Naive thymus-derived CD4-positive, alpha-beta T cell (primary cell): ENCODE measurements around the gene KIF26A. TPM values are rescaled to one million over a fixed set of nuclear protein-coding genes. Genes with fewer than 3 reads are reported as not detected.
A peak's percentile ranks its signal among the peaks of the same experiment; 100 is the strongest.

ENCODE experiments used
- ATAC-seq: fragments of 150-1000 bp; cut with Tn5 transposase; 2 replicates; pipeline ENCODE4 v1.10.0; 2021; ENCODE audit warnings: mild to moderate bottlenecking, moderate library complexity
- CTCF ChIA-PET: fragments of 350-600 bp; sonication (Branson Sonifier 250); formaldehyde crosslinking; loops from one replicate; lab custom pipeline; 2021; ENCODE audit warnings: antibody characterized with exemption; lab: Charles Lee
- POLR2A ChIA-PET: fragments of 350-600 bp; sonication (Branson Sonifier 250); formaldehyde crosslinking; loops from one replicate; lab custom pipeline; 2021; ENCODE audit warnings: antibody characterized with exemption, inconsistent platforms; lab: Charles Lee
- DNase-seq, 9 donors: peaks; one replicate each; pipeline versions ENCODE4 v3.0.0 to v3.0.0-alpha.2; 2020 to 2022; ENCODE audit warnings: mixed read lengths in 1 of 9
- H3K27ac ChIP-seq: one replicate; pipeline ENCODE4 v1.7.0; 2013; ENCODE audit warnings: mild to moderate bottlenecking, low read depth, low read length, moderate library complexity
- H3K27me3 ChIP-seq, 2 donors: one replicate each; pipeline ENCODE4 v1.7.0; 2013; ENCODE audit warnings: low read length in 2 of 2, mild to moderate bottlenecking in 2 of 2, moderate library complexity in 2 of 2; ENCODE audit not compliant: control insufficient read depth in 2 of 2, insufficient read depth in 2 of 2
- H3K36me3 ChIP-seq, 3 experiments: 1 replicate in 2 of 3; 2 replicates in 1 of 3; pipeline ENCODE4 v1.7.0; 2013; ENCODE audit warnings: low read length in 3 of 3, mild to moderate bottlenecking in 3 of 3, moderate library complexity in 1 of 3; ENCODE audit not compliant: insufficient read depth in 3 of 3, control insufficient read depth in 2 of 3
- H3K4me1 ChIP-seq, 2 donors: one replicate each; pipeline ENCODE4 v1.7.0; 2013; ENCODE audit warnings: low read length in 2 of 2, mild to moderate bottlenecking in 2 of 2, moderate library complexity in 1 of 2; ENCODE audit not compliant: control insufficient read depth in 2 of 2, insufficient read depth in 2 of 2
- H3K4me3 ChIP-seq: 2 replicates; pipeline ENCODE4 v1.7.0; 2013; ENCODE audit warnings: mild to moderate bottlenecking, low read length
- H3K9me3 ChIP-seq, 3 experiments: 1 replicate in 2 of 3; 2 replicates in 1 of 3; pipeline ENCODE4 v1.7.0; 2013; ENCODE audit warnings: low read length in 3 of 3; ENCODE audit not compliant: control insufficient read depth in 2 of 3
- H3K27ac Mint-ChIP-seq, 9 donors: one replicate each; pipeline ENCODE4 v1.8.0; 2020 to 2022; ENCODE audit warnings: mixed read lengths in 9 of 9, mild to moderate bottlenecking in 8 of 9, moderate library complexity in 5 of 9, inconsistent platforms in 2 of 9
- H3K27me3 Mint-ChIP-seq, 5 donors: one replicate each; pipeline ENCODE4 v1.8.0; 2021 to 2022; ENCODE audit warnings: mixed read lengths in 5 of 5, mild to moderate bottlenecking in 1 of 5
- H3K36me3 Mint-ChIP-seq, 5 donors: one replicate each; pipeline ENCODE4 v1.8.0; 2020 to 2022; ENCODE audit warnings: mixed read lengths in 5 of 5, mild to moderate bottlenecking in 3 of 5, inconsistent platforms in 1 of 5
- H3K4me1 Mint-ChIP-seq, 7 donors: one replicate each; pipeline ENCODE4 v1.8.0; 2020 to 2022; ENCODE audit warnings: mixed read lengths in 7 of 7, mild to moderate bottlenecking in 3 of 7, inconsistent platforms in 1 of 7
- H3K4me3 Mint-ChIP-seq, 10 donors: one replicate each; pipeline ENCODE4 v1.8.0; 2020 to 2022; ENCODE audit warnings: mild to moderate bottlenecking in 10 of 10, mixed read lengths in 10 of 10, moderate library complexity in 6 of 10, inconsistent platforms in 2 of 10
- H3K9me3 Mint-ChIP-seq, 11 donors: one replicate each; pipeline ENCODE4 v1.8.0; 2020 to 2022; ENCODE audit warnings: mixed read lengths in 11 of 11, mild to moderate bottlenecking in 4 of 11, inconsistent platforms in 1 of 11, moderate library complexity in 1 of 11
- intact Hi-C, 2 donors: fragments of 100-400 bp; cut with micrococcal nuclease; formaldehyde crosslinking; loops; one replicate each; pipeline ENCODE4 v1.15.1; 2023
- polyA plus RNA-seq, 2 donors: library from polyadenylated mRNA; unstranded; fragments of 300-500 nt; fragmentation: Illumina TruSeq; gene quantifications; one replicate each; pipeline ENCODE4 v1.2.3, GENCODE V29; 2021
- total RNA-seq, 6 experiments: library from RNA in 5 of 6; stranded (reverse) in 5 of 6; gene quantifications; 1 replicate in 5 of 6; 2 replicates in 1 of 6; pipeline ENCODE4 v1.2.3 and lab custom pipeline; 2021 to 2026

KIF26A gene
- total and polyA plus RNA-seq, 7 experiments from 2014 or later, result 0.13 to 0.53 (median 0.17) TPM; not detected in 4

DNA sequence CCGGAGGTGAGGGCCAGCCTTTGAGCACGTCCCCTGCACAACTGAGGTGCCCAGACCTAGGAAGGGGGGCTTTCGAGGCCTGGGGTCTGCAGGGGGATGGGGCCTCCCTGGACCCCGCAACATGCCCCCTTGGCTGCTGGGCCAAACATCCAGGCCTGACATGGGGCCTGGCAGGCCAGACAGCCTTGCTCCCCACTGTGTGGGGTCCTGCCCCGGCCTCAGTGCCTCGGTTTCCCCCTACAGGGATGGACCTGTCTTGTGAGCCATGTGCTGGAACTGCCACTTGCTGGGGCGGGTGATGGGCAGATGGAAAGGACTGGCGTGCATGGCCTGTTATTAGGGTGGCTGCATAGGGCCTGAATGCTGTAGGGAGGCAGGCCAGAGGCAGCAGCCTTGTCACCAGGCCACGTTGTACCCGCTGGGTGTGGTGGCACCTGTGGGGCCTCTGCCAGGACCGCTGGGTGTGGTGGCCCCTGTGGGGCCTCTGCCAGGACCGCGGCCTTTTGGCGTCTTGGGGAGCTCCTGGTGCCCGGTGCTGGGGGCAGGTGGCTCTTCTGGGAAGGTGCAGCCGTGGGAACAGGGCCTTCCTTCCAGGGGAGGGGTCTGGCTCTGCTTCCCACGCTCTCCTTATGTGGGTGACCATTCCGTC, 32.4 kb upstream of the KIF26A start:
- intact Hi-C loops, result no loop called here
- Mint-ChIP-seq H3K4me3 (no peak overlapping the region), H3K9me3 (no peaks in the 10 kb centered on the region), H3K27ac (no peak overlapping the region), H3K36me3 (no peaks in the 10 kb centered on the region), H3K4me1 (no peaks in the 10 kb centered on the region), H3K27me3 (no peaks in the 10 kb centered on the region)
- DNase-seq (no peak), ATAC-seq (no peak)
- H3K4me3 ChIP-seq, result no peak overlapping the region
- ChIA-PET CTCF (no interaction called here), POLR2A (no interaction called here)
- H3K9me3 ChIP-seq, result no peaks in the 10 kb centered on the region
- H3K27ac ChIP-seq, result no peak overlapping the region
- H3K4me1 ChIP-seq, result no peaks in the 10 kb centered on the region
- H3K36me3 ChIP-seq, result no peaks in the 10 kb centered on the region
- no peaks in the 10 kb centered on the region for H3K27me3 ChIP-seq

DNA sequence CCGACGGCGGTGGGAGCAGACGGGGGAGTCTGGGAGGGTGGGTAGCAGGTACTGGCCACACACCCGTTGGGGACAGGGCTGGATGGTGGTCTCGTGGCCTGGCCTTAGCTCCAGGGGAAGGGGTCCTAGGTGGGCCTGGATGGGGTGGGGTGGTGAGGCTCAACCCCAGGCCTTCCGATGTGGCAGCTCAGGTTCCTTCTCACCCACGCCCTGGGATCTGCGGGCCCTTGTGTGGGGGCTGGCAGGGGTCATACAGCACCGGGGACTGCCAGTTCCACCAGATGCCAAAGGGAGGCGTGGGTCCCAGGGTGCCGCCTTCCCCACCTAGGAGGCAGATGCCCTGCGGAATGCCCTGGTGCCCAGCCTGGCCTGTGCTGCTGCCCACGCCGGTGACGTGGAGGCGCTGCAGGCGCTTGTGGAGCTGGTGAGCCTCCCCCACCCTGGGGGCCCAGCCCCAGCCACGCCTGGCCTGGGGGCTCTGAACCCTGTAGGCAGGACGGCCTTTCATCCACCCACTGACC, 31.9 kb upstream of the KIF26A start:
- DNase-seq, result no peak
- intact Hi-C loops, result no loop called here

DNA sequence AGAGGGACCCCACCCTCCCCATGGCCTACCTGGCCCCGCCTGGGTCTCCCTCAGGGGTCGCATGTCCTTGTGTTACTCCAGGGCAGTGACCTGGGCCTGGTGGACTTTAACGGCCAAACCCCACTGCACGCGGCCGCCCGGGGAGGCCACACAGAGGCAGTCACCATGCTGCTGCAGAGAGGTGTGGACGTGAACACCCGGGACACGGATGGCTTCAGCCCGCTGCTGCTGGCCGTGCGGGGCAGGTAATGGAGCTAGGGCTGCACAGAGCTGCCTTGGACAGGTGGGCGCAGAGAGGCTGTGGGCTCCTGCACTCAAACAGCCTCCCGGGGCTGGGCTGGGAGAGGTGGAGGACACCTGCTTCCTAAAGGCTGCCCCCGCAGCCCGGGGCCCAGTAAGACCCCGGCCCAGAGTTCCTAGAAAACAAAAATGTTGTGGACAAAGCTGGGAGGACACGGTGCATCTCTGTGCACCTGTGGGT, 31.2 kb upstream of the KIF26A start:
- H3K36me3 Mint-ChIP-seq, result no peaks in the 10 kb centered on the region
- Histone ChIP-seq H3K27me3 (no peaks in the 10 kb centered on the region), H3K9me3 (no peaks in the 10 kb centered on the region), H3K4me1 (no peaks in the 10 kb centered on the region), H3K27ac (no peak overlapping the region), H3K4me3 (no peak overlapping the region), H3K36me3 (no peaks in the 10 kb centered on the region)
- no peak overlapping the region for H3K4me3 Mint-ChIP-seq
- no peak overlapping the region for H3K27ac Mint-ChIP-seq
- H3K4me1 Mint-ChIP-seq, result no peaks in the 10 kb centered on the region
- ChIA-PET POLR2A (no interaction called here), CTCF (no interaction called here)
- no peaks in the 10 kb centered on the region for H3K27me3 Mint-ChIP-seq
- intact Hi-C loops, result no loop called here
- ATAC-seq (no peak), DNase-seq (no peak)
- no peaks in the 10 kb centered on the region for H3K9me3 Mint-ChIP-seq

More for the DNA sequence above, 31.9 kb upstream of the KIF26A start:
- H3K4me3 ChIP-seq, result no peak overlapping the region
- no peak overlapping the region for H3K27ac Mint-ChIP-seq
- H3K4me3 Mint-ChIP-seq, result no peak overlapping the region
- no peaks in the 10 kb centered on the region for H3K27me3 Mint-ChIP-seq
- H3K9me3 Mint-ChIP-seq, result no peaks in the 10 kb centered on the region
- H3K36me3 ChIP-seq, result no peaks in the 10 kb centered on the region
- H3K27ac ChIP-seq, result no peak overlapping the region
- H3K4me1 Mint-ChIP-seq, result no peaks in the 10 kb centered on the region
- no peaks in the 10 kb centered on the region for H3K36me3 Mint-ChIP-seq
- H3K9me3 ChIP-seq, result no peaks in the 10 kb centered on the region
- ChIA-PET CTCF (no interaction called here), POLR2A (no interaction called here)
- ATAC-seq, result no peak
- H3K27me3 ChIP-seq, result no peaks in the 10 kb centered on the region
- H3K4me1 ChIP-seq, result no peaks in the 10 kb centered on the region

DNA sequence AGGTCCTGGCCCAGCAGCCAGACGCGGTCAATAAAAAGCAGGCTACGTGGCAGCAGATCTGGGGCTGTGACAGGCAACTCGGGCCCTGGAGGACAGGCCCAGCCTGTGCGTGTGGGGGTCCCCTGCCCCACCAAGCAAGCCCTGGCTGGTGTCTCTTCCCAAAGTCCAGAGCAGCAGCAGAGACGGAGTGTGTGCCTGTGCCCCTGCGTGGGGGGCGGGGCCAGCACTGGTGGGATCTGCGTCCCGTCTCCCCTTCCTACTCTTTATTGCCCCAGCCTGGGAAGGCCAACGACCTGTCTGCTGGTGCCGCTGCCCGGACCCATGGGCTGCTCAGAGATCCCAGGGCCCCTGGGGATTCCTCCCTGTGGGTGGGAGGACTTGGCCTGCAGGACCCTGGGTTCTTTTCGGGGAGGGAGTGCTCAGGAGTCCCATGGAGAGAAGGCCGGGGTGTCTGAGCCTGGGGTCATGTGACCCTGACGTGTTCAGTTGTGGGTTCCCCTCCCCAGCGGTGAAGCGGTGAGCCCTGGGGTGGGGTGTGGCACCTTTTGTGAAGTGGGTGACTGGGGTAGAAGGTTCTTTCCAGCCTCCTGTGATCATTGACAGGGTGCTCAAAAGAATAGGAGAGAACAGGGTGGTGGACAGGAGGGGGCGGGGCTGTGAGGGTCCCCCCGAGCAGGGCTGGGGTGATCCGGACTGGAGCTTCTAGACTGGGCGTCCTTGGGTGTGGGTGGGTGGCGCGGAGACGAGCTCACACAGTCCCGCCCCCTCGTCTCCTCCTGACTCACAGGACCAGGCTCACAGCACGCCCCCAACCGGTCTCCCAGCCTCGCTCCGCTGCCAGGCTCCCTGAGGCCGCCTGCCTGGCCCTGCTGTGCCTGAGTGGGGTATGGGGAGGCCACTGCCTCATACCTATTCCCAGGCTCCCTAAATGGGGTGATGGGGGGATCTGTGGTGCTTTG, 30.5 kb upstream of the KIF26A start:
- H3K36me3 ChIP-seq, result no peaks in the 10 kb centered on the region
- no peaks in the 10 kb centered on the region for H3K27me3 ChIP-seq
- Mint-ChIP-seq H3K27ac (no peak overlapping the region), H3K4me1 (no peaks in the 10 kb centered on the region), H3K4me3 (peak overlapping the region in 1 of 10 donors; percentile 16), H3K27me3 (no peaks in the 10 kb centered on the region), H3K9me3 (no peaks in the 10 kb centered on the region), H3K36me3 (no peaks in the 10 kb centered on the region)
- no peaks in the 10 kb centered on the region for H3K4me1 ChIP-seq
- ChIA-PET POLR2A (no interaction called here), CTCF (no interaction called here)
- intact Hi-C loops, result no loop called here
- ATAC-seq (peak; percentile 4), DNase-seq (no peak)
- H3K9me3 ChIP-seq, result no peaks in the 10 kb centered on the region
- H3K27ac ChIP-seq, result no peak overlapping the region
- no peak overlapping the region for H3K4me3 ChIP-seq

DNA sequence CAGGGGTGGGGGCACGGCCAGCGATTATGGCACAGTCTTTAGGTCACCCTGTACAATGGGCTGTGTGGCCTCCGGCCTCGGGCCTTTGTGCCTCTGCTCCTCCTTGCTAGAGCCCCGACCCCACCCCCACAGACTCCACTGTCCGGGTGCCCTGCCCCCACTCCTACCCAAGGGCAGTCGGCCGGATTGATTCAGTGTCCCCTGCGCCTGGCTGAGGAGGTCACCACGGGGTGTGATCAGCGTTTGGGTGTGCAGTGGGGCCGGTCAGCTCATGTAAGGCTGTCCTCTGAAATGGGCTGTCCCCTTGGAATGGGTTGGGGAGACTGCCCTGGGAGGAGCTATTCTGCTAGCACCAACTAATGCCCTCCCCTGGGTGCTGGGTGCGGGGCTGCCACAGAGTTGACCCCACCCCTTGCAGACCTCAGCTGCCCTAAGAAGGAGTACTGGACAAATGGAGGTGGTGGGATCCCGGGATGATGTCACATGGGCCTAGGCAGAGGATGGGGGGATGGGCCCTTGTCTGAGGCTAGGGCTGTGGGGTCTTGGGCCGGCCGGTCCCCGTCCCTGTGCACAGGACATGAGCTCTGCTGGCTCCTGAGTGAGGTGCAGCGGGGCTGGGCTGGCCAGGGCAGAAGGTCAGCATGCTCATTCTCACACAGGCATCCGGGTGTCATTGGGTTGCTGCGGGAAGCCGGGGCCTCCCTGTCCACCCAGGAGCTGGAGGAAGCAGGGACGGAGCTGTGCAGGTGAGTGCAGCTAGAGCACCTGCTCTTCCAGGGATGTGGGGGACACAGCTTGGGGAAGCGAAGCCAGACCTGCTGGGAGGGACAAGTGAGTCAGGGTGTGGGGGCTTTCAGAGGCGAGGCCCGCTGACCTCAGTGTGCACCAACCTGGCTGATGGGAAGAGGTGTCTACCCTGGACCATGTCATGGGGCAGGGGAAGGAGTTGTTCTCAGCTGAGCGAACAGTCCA, 29.5 kb upstream of the KIF26A start:
- H3K4me3 Mint-ChIP-seq, result no peak overlapping the region
- H3K4me3 ChIP-seq, result no peak overlapping the region
- intact Hi-C loops, result no loop called here
- H3K27ac ChIP-seq, result no peak overlapping the region
- H3K9me3 ChIP-seq, result no peaks in the 10 kb centered on the region
- no peak overlapping the region for H3K27ac Mint-ChIP-seq
- H3K9me3 Mint-ChIP-seq, result no peaks in the 10 kb centered on the region
- ATAC-seq (no peak), DNase-seq (no peak)
- H3K4me1 ChIP-seq, result no peaks in the 10 kb centered on the region
- H3K4me1 Mint-ChIP-seq, result no peaks in the 10 kb centered on the region
- no peaks in the 10 kb centered on the region for H3K27me3 Mint-ChIP-seq
- no peaks in the 10 kb centered on the region for H3K27me3 ChIP-seq
- no peaks in the 10 kb centered on the region for H3K36me3 Mint-ChIP-seq
- ChIA-PET POLR2A (no interaction called here), CTCF (no interaction called here)
- no peaks in the 10 kb centered on the region for H3K36me3 ChIP-seq

DNA sequence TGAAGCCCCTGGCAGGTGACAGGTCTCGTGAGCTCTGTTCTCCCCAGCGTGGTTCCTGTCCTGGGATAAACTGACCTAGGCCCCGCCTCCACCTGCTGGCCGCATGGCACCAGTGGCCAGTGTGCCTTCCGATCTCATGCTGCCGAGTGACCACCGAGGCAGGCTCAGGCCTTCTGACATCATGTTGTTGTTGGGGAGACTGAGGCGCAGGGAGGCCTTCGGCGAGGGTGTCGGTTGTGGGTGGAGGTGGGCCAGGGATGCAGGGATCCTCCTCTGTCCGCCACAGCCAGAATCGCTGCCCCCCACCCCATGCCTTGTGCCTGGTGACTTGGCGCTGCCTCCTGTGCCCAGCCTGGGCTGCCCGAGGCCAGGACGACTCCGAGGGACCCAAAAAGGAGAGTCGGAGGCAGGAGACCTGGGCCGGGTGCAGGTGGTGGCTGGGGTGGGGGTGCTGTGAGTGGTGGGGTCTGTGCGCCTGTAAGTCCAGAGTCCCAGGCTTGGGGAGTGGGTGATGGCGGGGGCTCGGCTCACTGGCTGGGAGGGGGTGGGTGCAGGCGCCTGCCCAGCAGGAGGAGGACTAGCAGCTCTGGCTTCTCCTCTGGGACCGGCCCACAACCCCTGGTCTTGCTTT, 28.5 kb upstream of the KIF26A start:
- CTCF ChIA-PET, result no interaction called here
- Histone ChIP-seq H3K36me3 (no peaks in the 10 kb centered on the region), H3K27ac (no peak overlapping the region), H3K27me3 (no peaks in the 10 kb centered on the region), H3K4me3 (no peak overlapping the region), H3K4me1 (no peaks in the 10 kb centered on the region), H3K9me3 (no peaks in the 10 kb centered on the region)
- intact Hi-C loops, result no loop called here
- Mint-ChIP-seq H3K4me1 (no peaks in the 10 kb centered on the region), H3K36me3 (no peaks in the 10 kb centered on the region), H3K9me3 (no peaks in the 10 kb centered on the region), H3K27me3 (no peaks in the 10 kb centered on the region), H3K27ac (no peak overlapping the region), H3K4me3 (no peak overlapping the region)
- ATAC-seq, result no peak
- no peak for DNase-seq
- POLR2A ChIA-PET, result no interaction called here
